NAMALWA (cell line): Measurements from ENCODE around the gene KRT222.

Experiments
- DNase-seq: peaks from one replicate; pipeline ENCODE4 v3.0.0-alpha.2; 2015; ENCODE audit warnings: low spot score

Gene KRT222

DNA sequence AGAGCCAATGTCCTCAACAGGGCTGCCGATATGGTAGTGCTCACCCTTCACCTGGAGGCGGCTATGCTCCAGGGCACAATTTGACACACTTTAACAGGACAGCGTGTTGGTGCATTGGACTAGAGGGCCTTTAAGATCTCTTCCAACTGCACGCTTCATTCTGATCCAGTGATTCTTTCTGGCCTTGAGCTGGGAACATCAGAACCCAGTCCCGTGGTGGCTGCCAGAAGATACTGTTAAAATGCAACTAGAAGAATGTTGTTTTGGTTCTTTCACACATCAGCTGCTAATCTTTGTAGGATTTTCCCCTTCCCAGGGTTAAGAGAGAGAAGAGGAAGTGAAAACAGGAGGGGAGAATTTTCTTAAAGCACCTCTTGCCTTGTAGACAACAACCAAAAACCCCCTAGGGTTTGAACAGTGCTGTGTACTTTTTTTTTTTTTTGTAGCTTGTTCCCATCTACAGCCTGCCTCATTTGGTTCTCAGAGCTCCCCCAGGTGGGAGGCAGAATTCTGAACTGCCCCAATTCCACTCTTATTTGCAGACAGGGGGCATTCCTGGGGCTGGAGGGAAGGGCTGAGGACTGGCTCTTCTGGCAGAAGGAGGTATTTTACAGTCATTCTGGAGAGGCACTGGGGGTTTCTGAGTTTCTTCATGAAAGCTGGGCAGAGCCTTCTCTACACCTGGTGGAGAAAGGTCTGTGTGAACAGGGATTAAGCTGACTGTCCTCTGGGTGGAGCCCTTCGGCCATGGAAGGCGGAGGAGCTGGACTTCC lies 49.7 kb downstream of the KRT222 start:
- DNase-seq = peak; percentile 66

DNA sequence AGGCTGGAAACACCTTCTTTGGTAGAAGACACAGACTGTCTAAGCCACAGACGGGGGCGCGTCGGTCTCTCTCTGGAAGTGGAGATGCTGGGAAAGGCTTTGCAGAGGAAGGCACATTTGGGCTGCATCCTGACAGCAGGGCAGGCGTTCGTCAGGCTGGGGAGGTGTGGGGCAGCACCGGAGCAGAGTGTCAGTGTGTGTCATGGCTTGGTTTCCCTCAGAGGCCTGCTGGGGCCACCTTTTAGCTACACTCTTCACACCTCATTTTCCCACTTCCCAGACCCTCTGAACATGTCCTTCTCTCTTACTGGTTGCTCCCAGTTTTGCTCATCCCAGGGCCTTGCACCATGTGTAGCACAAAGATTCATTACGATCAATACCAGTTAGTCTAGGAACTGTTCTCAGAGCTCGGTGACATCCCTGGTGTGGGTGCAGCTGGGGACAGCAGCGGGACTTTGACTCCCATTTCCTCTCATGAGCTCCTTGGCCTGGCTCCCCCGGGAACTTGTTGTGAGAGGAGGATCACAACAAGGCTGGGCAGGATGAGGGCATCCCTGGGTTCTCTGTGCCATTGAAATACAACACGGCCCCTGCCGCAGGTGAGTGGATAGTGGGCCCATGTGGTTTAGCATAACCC lies 50.4 kb downstream of the KRT222 start:
- no peak for DNase-seq

DNA sequence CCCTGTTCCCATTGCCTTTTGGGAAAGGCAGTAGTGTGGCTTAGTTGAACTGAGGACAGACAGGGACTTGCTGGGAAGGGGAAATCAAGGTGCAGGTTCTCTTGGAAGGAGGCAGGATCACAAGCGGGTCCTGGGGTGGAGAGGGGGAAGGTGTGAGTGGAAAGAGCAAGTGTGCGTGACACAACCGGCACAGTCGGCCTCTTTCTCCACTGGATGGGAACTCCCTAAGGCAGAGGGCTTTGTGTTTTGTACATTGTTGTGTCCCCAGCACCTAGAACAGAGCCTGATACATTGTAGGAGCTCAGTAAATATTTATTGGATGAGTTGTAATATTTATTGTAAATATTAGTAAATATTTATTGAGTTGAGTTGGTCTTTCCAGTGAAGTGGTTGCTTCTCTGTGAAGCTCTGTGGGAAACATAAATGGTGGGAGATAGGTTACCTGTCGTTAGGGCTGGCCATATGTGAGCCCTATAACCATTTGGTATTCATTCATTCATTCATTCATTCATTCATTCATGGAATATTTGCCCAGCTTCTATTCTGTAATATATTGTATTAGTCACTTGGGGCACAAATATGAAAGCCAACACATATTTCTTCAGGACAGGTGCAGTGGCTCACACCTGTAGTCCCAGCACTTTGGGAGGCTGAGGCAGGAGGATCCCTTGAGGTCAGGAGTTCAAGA lies 51.4 kb downstream of the KRT222 start:
- DNase-seq = no peak

GRCh38 chr17:40612599-40613244 lies 52.3 kb downstream of the KRT222 start:
- no peak for DNase-seq

DNA sequence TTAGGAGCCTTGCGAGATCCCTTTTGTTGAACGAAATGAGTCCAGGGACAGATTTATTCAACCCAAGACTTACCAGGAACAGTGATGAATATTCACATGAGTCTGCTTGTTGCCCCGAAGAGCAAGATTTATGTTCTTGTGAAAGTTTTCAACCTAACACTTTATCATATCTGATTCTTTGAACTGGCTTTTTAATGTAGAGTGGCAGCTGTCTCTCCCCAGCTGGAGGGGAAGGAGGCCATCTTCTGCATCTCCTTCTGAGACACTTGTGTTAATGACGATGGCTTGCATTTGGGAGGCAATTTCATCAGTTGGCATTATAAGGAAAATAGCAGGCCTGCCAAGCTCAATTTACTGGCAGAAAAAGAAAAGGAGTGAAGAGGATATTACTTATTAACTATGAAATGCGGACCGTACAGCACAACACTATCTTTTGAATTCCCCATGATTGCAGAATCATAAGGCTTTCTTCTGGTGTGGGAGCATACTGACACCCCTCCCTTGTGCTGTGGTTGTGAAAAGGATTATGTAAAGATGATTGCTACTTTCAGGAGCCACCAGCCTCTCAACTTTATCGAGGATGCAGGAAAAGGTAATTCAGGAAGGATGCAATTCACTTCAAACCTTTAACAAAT lies 53.0 kb downstream of the KRT222 start:
- DNase-seq = no peak

DNA sequence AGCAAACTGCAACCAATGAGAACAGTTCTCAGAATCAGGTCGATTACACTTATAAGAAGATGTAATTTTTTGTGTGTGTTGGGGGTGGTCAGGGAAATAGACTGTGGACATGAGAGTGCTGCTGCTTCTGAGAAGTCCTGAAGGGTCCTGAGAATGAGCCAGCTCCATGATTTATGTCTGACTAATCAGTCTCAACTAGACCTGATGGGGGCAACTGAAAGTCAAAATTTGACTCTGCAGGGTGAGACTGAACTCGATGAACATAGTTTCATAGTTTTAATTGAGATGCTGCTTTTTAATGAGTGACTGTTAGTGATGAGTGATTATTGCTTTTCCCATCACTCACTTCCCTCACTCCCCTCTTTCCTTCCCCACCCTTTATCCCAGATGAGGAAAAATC lies 54.6 kb downstream of the KRT222 start:
- DNase-seq = no peak

DNA sequence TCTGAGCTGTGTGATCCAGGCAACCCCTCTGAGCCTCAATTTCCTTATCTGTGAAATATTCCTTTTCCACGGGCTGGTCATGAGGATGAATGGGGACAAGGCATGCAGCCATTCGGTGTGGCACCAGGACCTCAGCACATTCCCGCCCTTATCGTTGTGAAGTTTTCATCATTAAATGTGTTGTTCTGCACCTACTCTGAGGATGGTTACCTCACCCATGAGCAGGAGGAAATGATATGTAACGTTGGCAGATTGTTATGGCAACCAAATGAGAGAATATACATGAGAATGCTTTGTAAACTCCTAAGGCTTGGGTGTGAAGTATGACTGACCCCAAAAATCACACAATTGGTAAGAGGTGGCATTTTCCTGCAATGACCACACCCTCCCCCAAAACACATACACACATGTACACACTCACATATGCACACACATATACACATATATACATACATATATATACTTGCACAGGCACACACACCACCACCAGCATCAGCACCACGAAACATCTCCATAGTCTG lies 56.9 kb downstream of the KRT222 start:
- DNase-seq = no peak

- no peak for DNase-seq
Measured at GRCh38 chr17:40607641-40608040, 57.3 kb downstream of the KRT222 start.

DNA sequence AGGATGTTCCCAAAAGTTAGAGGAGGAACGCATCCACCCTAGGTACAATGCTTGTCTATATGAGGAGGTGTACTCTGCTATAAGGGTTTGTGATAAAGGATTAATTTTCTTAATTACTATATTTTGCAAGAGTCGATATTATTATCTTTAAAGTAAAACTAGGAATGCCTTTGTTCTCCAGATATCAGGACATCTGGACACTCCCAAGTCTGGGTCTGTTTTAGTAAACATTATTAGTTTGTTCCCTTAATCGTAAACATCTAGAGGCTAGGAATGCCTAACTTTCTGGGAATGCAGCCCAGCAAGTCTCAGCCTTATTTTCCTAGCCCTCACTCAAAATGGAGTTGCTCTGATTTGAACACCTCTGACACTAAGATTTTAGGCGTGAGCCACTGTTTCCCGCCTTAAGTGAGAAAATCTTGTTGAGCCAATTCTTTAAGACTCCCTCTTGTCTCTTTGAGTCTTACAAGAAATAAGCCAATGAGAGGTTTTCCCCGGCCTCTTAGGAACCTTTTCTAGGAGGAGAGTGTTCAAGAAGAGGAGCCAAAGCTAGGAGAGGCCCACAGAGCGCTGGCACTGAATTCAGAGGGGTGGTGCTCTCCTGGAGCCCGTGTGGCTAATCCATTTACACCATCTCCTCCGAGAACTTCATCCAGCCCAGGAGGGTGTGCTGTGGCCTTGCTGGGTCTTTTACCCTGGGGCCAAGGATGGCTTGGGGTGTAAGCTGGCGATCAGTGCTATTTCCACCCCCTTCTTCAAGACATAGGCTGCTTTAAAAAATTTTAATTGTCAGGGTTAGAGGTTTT lies 58.2 kb downstream of the KRT222 start:
- no peak for DNase-seq

DNA sequence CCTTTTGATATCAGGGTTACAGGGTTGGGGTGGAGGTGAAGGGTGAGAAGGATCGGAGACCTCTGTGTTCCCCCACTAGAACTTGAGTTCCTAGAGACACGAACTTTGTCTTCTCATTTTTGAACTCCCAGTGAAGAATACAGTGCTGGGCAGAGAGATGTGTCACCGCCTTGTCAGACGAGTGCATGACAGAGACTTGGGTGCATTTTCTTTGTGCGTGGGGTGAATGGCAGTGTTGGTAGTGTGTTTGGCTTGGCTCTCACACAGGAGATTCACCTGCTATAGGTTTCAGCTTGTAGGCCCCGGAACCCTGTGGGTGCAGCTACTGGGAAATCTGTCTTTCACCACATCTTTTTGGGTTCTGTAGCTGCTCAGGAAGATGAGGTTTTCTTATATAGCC lies 59.7 kb downstream of the KRT222 start:
- DNase-seq = no peak
